HG03565 (cell line): ENCODE data around the gene KCNJ15.

Experiments
- ATAC-seq: cut with Tn5 transposase; IDR thresholded peaks from one replicate; pipeline ENCODE4 v1.9.1; 2021; ENCODE audit warnings: mild to moderate bottlenecking, moderate library complexity; ENCODE audit not compliant: unreplicated experiment

The KCNJ15 gene

GRCh38 chr21:38297194-38297631, 40.4 kb downstream of the KCNJ15 start:
- no peak for ATAC-seq

- ATAC-seq, result no peak
These were observed 41.1 kb downstream of the KCNJ15 start for GRCh38 chr21:38297871-38298270.

- no peak for ATAC-seq
These were observed 42.0 kb downstream of the KCNJ15 start for GRCh38 chr21:38298832-38299231.

- no peak for ATAC-seq
These were observed 42.9 kb downstream of the KCNJ15 start for GRCh38 chr21:38299671-38300070.

GRCh38 chr21:38300141-38300578, 43.4 kb downstream of the KCNJ15 start:
- ATAC-seq, result no peak

GRCh38 chr21:38301321-38302214, 44.8 kb downstream of the KCNJ15 start:
- no peak for ATAC-seq

- ATAC-seq, result no peak
These were observed 46.5 kb downstream of the KCNJ15 start for GRCh38 chr21:38303300-38303699.

- ATAC-seq, result no peak
These were observed 49.8 kb downstream of the KCNJ15 start for GRCh38 chr21:38306433-38307141.

GRCh38 chr21:38307771-38308531, 51.2 kb downstream of the KCNJ15 start:
- no peak for ATAC-seq

GRCh38 chr21:38308532-38309119, 51.8 kb downstream of the KCNJ15 start:
- ATAC-seq, result no peak

- ATAC-seq, result no peak
These were observed 54.1 kb downstream of the KCNJ15 start for GRCh38 chr21:38310646-38311485.

GRCh38 chr21:38311765-38312164, 55.0 kb downstream of the KCNJ15 start:
- no peak for ATAC-seq

- no peak for ATAC-seq
These were observed 56.0 kb downstream of the KCNJ15 start for GRCh38 chr21:38312822-38313221.

GRCh38 chr21:38314558-38314957, 57.8 kb downstream of the KCNJ15 start:
- ATAC-seq, result no peak

- ATAC-seq, result no peak
These were observed 58.3 kb downstream of the KCNJ15 start for GRCh38 chr21:38315122-38315521.

GRCh38 chr21:38319781-38320180, 63.0 kb downstream of the KCNJ15 start:
- ATAC-seq, result no peak

GRCh38 chr21:38321568-38321967, 64.8 kb downstream of the KCNJ15 start:
- ATAC-seq, result no peak

GRCh38 chr21:38322311-38322950, 65.6 kb downstream of the KCNJ15 start:
- ATAC-seq, result no peak

- ATAC-seq, result no peak
These were observed 67.1 kb downstream of the KCNJ15 start for GRCh38 chr21:38323721-38324531.
